ENCODE data around the gene SUGCT. TPM values are rescaled to one million over a fixed set of nuclear protein-coding genes. Genes with fewer than 3 reads are reported as not detected.

The SUGCT gene
- total and polyA plus RNA-seq, 9 of the 15 experiments (the other 6 are each of a cell fraction or from before 2014, with no cell fraction given) = 0.58 to 2.5 (median 1.4) TPM

- peak; percentile 49 for TF ChIP-seq CHD7 (IDR thresholded peaks at IDR 0.05; ENCODE audit: low read depth, low read length)
- no peak for TF ChIP-seq PCBP2 (IDR thresholded peaks at IDR 0.05; ENCODE audit: low read depth, low read length, poor library complexity, severe bottlenecking)
- TF ChIP-seq SOX6 (IDR thresholded peaks at IDR 0.05) = peak; percentile 53; the same call in 1 of the 2 replicates
- TF ChIP-seq ZNF639 (CRISPR knock-in tag; conservative IDR thresholded peaks at IDR 0.05 in 1 of 2, IDR thresholded peaks at IDR 0.05 in 1 of 2) = peak in 1 of 2 experiments; percentile 59; a peak in 2 of 4 replicates
- 0 out of 2 replicates have a peak, but pooled peaks have one; percentile 41 for TF ChIP-seq TARDBP (IDR thresholded peaks at IDR 0.05)
- peak; percentile 41; the same call in 1 of the 2 replicates for TF ChIP-seq RAD51 (IDR thresholded peaks at IDR 0.05; ENCODE audit: borderline replicate concordance, low read depth)
- 0 out of 2 replicates have a peak, but pooled peaks have one; percentile 12 for TF ChIP-seq NCOR1 (IDR thresholded peaks at IDR 0.05)
- TF ChIP-seq ZNF76 (CRISPR knock-in tag; IDR thresholded peaks at IDR 0.05; ENCODE audit: borderline replicate concordance) = no peak
- peak; percentile 73; the same call in 1 of the 2 replicates for TF ChIP-seq CBFB (CRISPR knock-in tag; IDR thresholded peaks at IDR 0.05)
- no peak for TF ChIP-seq NR4A1 (CRISPR knock-in tag; IDR thresholded peaks at IDR 0.05)
- peak; percentile 86 for TF ChIP-seq NR4A1 (tag; IDR thresholded peaks at IDR 0.05)
Measured at GRCh38 chr7:40134428-40135316, at the start of gene SUGCT, which contains the start of gene MPLKIP (continued).

All from K562 (cell line).